Endothelial cell (in vitro differentiated cells): ENCODE measurements around the gene CHRDL2. TPM values are rescaled to one million over a fixed set of nuclear protein-coding genes. Genes with fewer than 3 reads are reported as not detected.

Experiments
- DNase-seq: peaks from one replicate; pipeline ENCODE4 v3.0.0; 2021; ENCODE audit warnings: low spot score
- H3K27ac Mint-ChIP-seq: one replicate; pipeline ENCODE4 v1.8.0; 2021; ENCODE audit warnings: mixed read lengths, inconsistent platforms; ENCODE audit not compliant: unreplicated experiment
- H3K27me3 Mint-ChIP-seq: one replicate; pipeline ENCODE4 v1.8.0; 2021; ENCODE audit warnings: mild to moderate bottlenecking, moderate library complexity, mixed read lengths, inconsistent platforms; ENCODE audit not compliant: unreplicated experiment
- H3K36me3 Mint-ChIP-seq: one replicate; pipeline ENCODE4 v1.8.0; 2021; ENCODE audit warnings: mild to moderate bottlenecking, low read depth, mixed read lengths, inconsistent platforms; ENCODE audit not compliant: unreplicated experiment
- H3K4me1 Mint-ChIP-seq: one replicate; pipeline ENCODE4 v1.8.0; 2021; ENCODE audit warnings: mild to moderate bottlenecking, mixed read lengths, inconsistent platforms; ENCODE audit not compliant: unreplicated experiment
- H3K4me3 Mint-ChIP-seq: one replicate; pipeline ENCODE4 v1.8.0; 2021; ENCODE audit warnings: mild to moderate bottlenecking, mixed read lengths, inconsistent platforms; ENCODE audit not compliant: unreplicated experiment
- H3K9me3 Mint-ChIP-seq: one replicate; pipeline ENCODE4 v1.8.0; 2021; ENCODE audit warnings: mixed read lengths, inconsistent platforms; ENCODE audit not compliant: unreplicated experiment
- total RNA-seq: library from RNA; stranded (reverse); fragmentation: NEBNext Ultra II Directional; extraction: Animal tissue kit (Norgen Biotek cat#: 25700); gene quantifications from one replicate; pipeline ENCODE4 v1.2.1, GENCODE V29; 2021; ENCODE audit not compliant: unreplicated experiment
- TF ChIP-seq, protein P1 (sequence below): fragments of 200-600 bp; sonication (generic); IDR thresholded peaks from one replicate; pipeline ENCODE4 v1.5.0; 2021; ENCODE audit warnings: antibody characterized with exemption; ENCODE audit not compliant: unreplicated experiment

CHRDL2 gene
- total RNA-seq, 1 donor from 2014 or later: 0.21 TPM

DNA sequence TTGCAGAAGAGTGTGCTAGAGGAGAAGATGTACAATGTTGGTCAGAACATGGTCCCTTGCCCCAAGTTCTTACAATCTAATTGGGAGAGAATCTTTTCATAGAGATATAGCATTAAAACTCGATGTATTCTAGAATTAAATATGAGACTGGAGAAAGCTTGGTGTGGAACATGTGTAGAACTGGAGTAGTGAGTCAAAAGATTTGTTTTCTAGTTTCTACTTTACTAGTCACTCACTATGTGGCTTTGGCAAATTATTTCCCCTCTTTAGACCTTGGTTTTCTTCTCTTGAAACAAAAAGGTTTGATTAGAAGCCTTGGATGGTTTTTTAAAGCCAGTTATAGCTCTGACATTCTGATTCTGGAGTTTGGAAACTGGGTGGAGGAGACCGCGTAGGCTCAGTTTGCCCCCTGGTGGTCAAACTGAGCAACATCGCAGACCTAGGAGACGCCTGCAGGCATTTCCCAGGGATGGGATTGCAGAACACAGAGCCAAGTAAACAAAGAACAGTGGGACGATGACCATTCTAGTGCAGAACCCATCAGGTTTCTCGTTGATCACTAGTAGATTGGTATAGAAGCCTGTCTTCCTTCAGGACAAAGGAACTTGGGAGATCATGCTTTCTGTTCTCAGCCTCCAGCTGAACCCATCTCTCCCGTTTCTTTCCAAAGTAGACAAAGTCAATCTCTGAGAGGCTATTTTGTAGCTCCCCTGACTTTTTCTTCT, 8.5 kb upstream of the CHRDL2 start:
- DNase-seq: peak; percentile 55
- TF ChIP-seq, protein P1, sequence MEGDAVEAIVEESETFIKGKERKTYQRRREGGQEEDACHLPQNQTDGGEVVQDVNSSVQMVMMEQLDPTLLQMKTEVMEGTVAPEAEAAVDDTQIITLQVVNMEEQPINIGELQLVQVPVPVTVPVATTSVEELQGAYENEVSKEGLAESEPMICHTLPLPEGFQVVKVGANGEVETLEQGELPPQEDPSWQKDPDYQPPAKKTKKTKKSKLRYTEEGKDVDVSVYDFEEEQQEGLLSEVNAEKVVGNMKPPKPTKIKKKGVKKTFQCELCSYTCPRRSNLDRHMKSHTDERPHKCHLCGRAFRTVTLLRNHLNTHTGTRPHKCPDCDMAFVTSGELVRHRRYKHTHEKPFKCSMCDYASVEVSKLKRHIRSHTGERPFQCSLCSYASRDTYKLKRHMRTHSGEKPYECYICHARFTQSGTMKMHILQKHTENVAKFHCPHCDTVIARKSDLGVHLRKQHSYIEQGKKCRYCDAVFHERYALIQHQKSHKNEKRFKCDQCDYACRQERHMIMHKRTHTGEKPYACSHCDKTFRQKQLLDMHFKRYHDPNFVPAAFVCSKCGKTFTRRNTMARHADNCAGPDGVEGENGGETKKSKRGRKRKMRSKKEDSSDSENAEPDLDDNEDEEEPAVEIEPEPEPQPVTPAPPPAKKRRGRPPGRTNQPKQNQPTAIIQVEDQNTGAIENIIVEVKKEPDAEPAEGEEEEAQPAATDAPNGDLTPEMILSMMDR: peak; percentile 89
- no peak overlapping the region for H3K4me3 Mint-ChIP-seq
- H3K36me3 Mint-ChIP-seq: no peaks in the 10 kb centered on the region
- peaks cover 1% of the 10 kb centered on the region for H3K27me3 Mint-ChIP-seq
- no peaks in the 10 kb centered on the region for H3K9me3 Mint-ChIP-seq
- H3K4me1 Mint-ChIP-seq: peaks cover 2% of the 10 kb centered on the region
- no peak overlapping the region for H3K27ac Mint-ChIP-seq

DNA sequence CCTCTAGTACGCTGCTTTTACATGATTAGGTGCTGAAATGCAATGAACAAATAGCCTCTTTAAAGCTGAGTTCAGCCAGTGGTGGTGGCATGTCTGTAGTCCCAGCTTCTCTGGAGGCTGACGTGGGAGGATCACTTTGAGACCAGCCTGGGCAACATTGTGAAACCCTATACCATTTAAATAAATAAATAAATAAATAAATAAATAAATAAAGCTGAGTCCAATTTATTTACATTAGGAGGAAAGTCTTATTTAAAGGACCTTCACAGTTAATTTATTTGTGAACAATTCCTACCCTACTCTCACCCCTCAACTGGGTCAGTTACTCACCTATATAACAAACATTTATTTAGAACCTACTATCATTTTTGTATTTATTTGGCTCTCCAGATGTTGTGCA, 4.8 kb upstream of the CHRDL2 start:
- H3K27me3 Mint-ChIP-seq: peaks cover 18% of the 10 kb centered on the region
- H3K4me3 Mint-ChIP-seq: no peak overlapping the region
- H3K27ac Mint-ChIP-seq: no peak overlapping the region
- H3K36me3 Mint-ChIP-seq: peaks cover 4% of the 10 kb centered on the region
- no peak for DNase-seq
- H3K9me3 Mint-ChIP-seq: no peaks in the 10 kb centered on the region
- peaks cover 7% of the 10 kb centered on the region for H3K4me1 Mint-ChIP-seq
- TF ChIP-seq, protein P1: no peak

DNA sequence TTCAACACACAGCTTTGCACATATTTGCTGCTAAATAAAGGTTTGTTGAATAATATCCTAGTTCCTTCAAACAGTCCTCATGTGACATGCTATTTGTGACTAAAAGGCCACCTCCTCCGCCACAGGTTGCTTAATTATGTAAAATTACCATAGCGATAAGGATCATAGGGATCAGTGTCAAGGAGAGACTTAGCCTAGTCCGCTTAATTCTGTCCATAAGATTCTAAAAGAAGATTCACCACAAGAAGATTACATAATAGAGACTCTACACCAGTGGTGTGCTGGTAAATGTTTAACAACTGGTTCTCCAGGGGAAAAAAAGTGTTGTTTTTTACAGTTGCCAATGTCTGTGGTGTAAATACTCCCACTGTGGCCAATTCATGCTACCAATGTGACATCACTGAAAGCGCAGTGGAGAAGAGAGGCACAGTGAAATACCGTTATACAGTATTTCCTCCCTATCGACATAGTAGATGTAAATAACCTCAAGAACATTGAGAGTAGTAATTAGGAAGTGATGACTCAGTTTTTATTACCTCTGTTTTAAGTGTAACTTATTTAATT, 4.2 kb upstream of the CHRDL2 start:
- no peak overlapping the region for H3K4me3 Mint-ChIP-seq
- H3K9me3 Mint-ChIP-seq: no peaks in the 10 kb centered on the region
- peaks cover 23% of the 10 kb centered on the region for H3K27me3 Mint-ChIP-seq
- TF ChIP-seq, protein P1: no peak
- no peak overlapping the region for H3K27ac Mint-ChIP-seq
- H3K36me3 Mint-ChIP-seq: peaks cover 4% of the 10 kb centered on the region
- no peak for DNase-seq
- peaks cover 7% of the 10 kb centered on the region for H3K4me1 Mint-ChIP-seq

- TF ChIP-seq, protein P1: no peak
- no peak for DNase-seq
- Mint-ChIP-seq H3K36me3 (peaks cover 4% of the 10 kb centered on the region), H3K4me1 (peaks cover 7% of the 10 kb centered on the region), H3K4me3 (no peak overlapping the region), H3K9me3 (no peaks in the 10 kb centered on the region), H3K27me3 (peaks cover 26% of the 10 kb centered on the region), H3K27ac (no peak overlapping the region)
Measured at GRCh38 chr11:74734559-74734925, 3.3 kb upstream of the CHRDL2 start.

DNA sequence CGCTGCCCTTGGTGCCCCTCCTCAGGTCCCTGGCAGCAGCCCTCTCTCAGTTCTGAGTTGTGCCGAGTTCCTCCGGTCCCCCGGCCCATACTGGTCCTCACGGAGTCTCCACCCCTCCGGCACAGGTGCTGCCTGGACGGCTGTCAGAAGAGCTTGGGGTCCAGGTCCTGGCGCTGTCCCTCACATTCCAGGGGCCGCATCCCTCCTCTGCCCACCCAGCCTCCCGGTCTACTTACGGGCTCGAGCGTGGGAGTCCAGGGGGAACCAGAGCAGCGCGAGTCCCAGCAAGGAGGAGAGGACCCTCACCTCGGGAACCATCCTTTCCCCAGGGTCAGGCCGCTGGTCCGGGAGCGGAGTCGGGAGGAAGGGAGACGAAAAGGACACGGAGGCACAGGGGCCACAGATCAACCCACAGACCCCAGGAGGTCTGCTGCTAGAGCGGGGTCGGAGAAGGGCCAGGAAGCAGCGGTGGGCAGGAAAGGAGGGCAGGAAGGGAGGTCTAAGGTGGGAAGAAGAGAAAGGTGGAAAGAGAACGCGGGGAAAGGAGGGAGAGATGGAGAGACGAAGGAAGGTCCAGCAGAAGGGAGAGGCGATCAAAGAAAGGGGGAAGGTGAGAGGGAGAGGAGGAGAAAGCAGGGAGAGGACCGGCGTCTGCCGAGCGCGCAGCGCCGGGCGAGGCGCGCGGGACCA, 510 bp downstream of the CHRDL2 start:
- H3K27ac Mint-ChIP-seq: no peak overlapping the region
- no peak for DNase-seq

More for the DNA sequence above, 510 bp downstream of the CHRDL2 start:
- peaks cover 32% of the 10 kb centered on the region for H3K27me3 Mint-ChIP-seq
- H3K4me1 Mint-ChIP-seq: peaks cover 7% of the 10 kb centered on the region
- H3K4me3 Mint-ChIP-seq: peak overlapping the region; percentile 88
- peaks cover 4% of the 10 kb centered on the region for H3K36me3 Mint-ChIP-seq
- TF ChIP-seq, protein P1: no peak
- H3K9me3 Mint-ChIP-seq: no peaks in the 10 kb centered on the region
